Fibroblast of mammary gland (primary cell): ENCODE data around the gene PTPMT1.

ENCODE experiments used
- DNase-seq: peaks from one replicate; pipeline ENCODE4 v3.0.0-alpha.2; 2010; ENCODE audit warnings: low read depth
- H3K4me3 ChIP-seq: 2 replicates; pipeline ENCODE4 v1.5.1; 2011; ENCODE audit warnings: low read depth, mild to moderate bottlenecking, low read length, moderate library complexity; ENCODE audit not compliant: control insufficient read depth
- CTCF ChIP-seq: conservative IDR thresholded peaks from 2 replicates; pipeline ENCODE4 v1.5.1; 2011; ENCODE audit warnings: low read depth, low read length, inconsistent platforms; ENCODE audit not compliant: control insufficient read depth, insufficient read depth

Gene PTPMT1

GRCh38 chr11:47591764-47592163 lies 26.4 kb downstream of the PTPMT1 start:
- no peak for TF ChIP-seq CTCF
- no peak for DNase-seq
- no peak overlapping the region for H3K4me3 ChIP-seq

- no peak overlapping the region for H3K4me3 ChIP-seq
- DNase-seq: no peak
- TF ChIP-seq CTCF: no peak
Measured at GRCh38 chr11:47592251-47592650, 26.9 kb downstream of the PTPMT1 start.

GRCh38 chr11:47592970-47593369 lies 27.6 kb downstream of the PTPMT1 start:
- no peak for TF ChIP-seq CTCF
- DNase-seq: no peak
- no peak overlapping the region for H3K4me3 ChIP-seq

- TF ChIP-seq CTCF: no peak
- DNase-seq: no peak
- H3K4me3 ChIP-seq: no peak overlapping the region
Measured at GRCh38 chr11:47593492-47593933, 28.1 kb downstream of the PTPMT1 start.

GRCh38 chr11:47593934-47594855 lies 28.8 kb downstream of the PTPMT1 start, which contains the start of gene C1QTNF4:
Gene C1QTNF4, minus strand, starts transcription at chr11:47594411. Its CDS starts 3,601 bp downstream, at chr11:47590810.
- no peak for DNase-seq
- TF ChIP-seq CTCF: no peak
- no peak within 1 kb of the TSS for H3K4me3 ChIP-seq

GRCh38 chr11:47595029-47595428 lies 29.6 kb downstream of the PTPMT1 start:
- DNase-seq: no peak
- no peak for TF ChIP-seq CTCF

More at GRCh38 chr11:47595029-47595428, 29.6 kb downstream of the PTPMT1 start:
- H3K4me3 ChIP-seq: no peak overlapping the region
